Measurements from ENCODE around the gene QRICH1.
A peak's percentile ranks its signal among the peaks of the same experiment; 100 is the strongest.

QRICH1 gene

DNA sequence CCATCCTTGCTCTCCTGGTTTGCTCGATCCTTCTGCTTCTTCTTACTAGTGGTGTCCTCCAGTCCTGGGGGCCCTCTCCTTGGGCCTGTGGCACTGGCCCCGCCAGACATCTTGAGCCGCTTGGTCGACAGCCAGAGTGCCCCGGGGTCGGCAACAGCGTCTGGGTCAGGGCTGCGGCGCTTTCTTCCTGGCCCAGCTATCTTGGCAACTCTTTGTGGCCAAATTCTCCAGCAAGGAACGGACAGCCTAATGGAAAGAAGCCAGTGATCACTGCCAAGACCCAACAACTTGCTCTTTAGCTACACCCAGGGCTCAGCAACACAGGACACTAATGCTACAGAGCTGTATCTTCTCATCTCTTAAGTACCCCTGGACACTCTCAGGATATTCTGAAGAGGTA, 25.2 kb upstream of the QRICH1 start:
- no peak for DNase-seq (ENCODE audit: low spot score)

DNA sequence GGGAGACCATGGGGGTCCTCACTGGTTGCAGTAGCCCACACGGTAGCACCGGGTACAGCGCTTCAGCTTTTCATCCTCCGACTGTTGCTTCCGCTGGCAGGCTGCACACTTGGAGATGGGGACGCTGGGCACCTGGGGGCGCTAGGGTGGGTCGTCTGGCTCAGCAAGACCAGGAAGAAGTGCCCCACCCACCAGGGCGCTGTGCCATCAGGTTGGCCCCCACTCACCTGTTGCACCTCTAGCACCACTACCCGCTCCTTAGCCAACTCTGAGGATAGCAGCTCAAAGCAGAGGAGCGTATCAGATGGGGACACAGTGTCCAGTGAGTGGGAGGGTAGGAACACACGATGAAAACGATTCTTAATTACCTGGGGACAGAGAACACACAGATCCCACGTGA, 18.4 kb upstream of the QRICH1 start:
- no peak for DNase-seq (ENCODE audit: low spot score)

DNA sequence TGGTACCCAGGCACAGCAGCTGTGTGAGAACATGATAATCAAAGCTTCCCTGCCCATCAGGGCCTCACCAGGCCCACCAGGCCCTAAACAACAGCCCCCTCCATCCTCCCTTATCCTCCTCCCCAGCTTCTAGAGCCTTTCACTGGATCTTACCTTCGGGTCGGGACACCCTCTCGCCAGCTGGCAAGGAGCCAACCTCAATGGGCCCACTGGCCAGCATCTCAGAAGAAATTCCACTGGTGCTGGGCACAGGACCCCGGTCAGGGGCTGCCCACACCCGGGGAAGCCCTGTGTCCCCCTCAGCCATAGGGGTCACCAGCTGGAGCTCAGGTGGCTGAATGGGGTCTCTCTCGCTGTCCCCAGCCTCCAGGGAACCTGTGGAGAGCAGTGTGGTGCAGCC, 17.5 kb upstream of the QRICH1 start:
- DNase-seq (ENCODE audit: low spot score), result no peak

DNA sequence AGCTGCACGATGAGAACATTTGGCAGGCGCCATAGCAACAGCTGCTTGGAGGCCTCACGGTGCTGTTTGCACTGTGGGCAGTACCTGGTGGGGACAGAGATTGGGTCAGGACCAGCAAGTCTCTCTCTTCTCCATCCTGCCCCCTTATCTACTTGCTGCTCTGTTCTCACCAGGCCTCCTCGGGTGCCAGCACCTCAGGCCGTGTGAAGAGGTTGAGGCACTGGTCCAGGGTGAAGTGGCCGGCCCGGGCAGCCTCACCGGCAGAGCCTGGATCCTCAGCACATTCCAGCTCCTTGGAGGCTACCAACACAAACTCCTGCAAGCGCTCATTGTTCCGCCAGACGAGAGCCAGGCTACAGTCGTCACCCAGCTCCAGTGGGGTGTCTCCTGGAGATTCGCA, 16.9 kb upstream of the QRICH1 start:
- DNase-seq (ENCODE audit: low spot score), result no peak

DNA sequence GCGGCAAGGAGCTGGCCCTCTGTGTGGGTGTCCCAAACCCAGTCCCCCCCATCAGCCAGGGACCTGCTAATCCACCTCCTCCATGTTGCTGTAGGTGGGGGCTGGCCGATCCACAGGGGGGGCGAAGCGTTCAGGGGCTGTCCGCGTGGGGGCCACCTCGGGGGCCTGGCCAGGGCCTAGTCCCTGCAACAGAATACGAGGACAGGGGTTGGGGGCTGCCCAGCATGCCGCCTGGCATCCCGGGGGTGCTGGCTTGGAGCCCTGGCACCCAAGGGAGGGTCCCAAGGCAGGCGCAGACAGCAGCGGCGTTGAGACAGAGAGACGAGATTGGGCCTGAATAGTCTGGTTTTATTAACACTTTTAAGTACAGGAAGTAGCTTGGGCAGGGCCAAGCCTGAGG, 14.5 kb upstream of the QRICH1 start:
- DNase-seq (ENCODE audit: low spot score), result no peak

DNA sequence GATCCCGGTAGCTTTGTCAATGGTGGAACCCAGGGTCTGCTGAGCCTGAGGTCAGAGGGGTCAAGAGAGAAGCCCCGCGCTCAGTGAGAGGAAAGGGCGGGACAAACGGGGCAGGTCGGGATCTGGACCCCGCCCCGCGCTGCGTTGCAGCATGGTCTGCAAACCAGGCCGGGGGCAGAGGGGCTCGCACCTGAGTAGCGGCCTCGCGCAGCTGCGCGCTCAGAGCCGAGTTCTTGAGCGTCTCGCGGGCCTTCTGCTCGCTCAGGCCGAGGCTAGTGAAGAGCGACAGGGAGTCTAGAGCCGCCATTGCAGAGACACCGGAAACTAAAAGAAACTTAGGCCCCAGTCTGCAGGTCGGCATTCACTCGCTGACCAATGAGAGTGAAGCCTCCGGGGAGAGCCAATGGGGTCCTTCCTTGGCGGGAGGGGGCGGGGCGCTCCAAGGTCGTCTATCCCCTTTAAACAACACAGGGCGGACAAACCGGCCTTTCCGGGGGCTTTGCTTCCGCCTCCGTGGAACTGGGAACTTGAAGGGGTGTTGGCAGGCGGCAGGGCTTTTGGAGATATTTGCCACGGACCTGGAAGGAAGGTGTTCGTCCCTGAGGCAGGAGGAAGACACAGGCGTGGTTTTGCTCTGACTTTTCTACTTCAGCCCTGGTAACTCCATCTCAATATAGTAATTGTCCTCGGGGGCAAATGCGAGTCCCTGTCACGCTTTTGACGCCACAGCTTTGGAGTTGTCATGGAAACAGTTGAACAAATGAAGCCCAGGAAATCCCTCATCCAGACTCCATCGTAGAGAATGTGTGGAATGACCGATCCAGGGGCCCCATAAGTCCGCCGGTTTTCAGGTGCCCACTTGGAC, 10.8 kb upstream of the QRICH1 start, which contains the start of gene QARS1:
QARS1 (minus strand) TSS at position 331 of the 865 bp plus-strand sequence; CDS start at position 307, 24 bp downstream.
- DNase-seq (ENCODE audit: low spot score), result peak; percentile 92

- DNase-seq (ENCODE audit: low spot score), result no peak
Observed at GRCh38 chr3:49104052-49104426, 10.2 kb upstream of the QRICH1 start.

DNA sequence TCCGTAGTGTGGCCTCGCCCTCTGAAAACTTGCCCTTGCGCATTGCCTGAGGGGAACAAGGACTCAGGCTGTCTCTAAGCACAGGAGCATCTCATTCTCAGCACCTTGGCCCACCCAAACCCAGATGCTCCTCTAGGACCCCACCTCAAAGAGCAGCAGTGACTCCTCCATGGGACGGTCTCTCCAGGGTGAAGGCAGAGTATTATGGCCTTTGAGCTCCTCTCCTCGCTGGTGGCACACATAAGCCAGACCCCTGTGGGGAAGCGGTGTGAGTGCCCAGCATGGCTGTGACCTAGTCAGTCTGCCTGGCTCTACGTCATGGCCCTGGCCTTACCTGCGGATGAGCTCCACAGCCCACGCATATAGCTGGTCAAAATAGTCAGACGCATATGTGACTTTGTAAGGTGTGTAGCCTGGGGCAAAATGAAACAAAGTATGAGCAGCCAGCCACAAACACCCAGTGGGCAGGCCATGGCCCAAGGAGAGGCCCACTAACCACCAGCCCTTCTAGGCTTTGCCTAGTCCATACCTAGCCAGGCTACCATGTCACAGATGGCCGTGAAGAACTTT, 6.3 kb upstream of the QRICH1 start:
- DNase-seq (ENCODE audit: low spot score), result no peak

DNA sequence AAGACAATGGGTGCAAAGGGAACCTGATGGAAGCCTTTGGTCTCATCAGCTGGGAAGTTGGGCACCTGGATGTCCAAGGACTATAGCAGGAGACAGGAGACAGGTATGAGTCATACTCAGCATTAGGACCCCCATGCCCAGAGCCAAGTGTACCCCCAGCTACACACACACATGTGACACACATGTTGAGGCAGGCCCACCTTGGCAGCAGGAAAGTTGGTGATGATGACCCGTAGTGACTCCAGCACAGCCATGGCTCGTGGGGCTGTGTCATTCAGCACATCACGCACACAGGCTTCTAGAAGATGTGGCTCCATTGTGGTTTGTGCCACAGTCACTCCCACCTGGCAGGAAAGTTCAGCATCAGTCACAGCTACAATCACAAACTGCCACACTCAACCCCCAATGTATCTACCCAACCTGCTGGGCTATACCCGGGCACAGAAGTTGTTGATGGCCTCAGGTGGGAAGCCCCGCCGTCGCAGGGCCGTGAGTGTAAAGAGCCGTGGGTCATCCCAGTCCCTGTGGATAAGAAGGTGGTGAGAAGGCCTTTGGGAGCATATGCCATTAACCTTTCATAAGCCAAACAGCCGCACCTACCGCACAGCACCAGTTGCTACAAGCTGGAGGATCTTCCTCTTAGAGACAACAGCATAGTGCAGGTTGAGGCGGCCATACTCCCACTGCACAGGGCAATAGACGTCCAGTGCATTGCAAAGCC, 5.2 kb upstream of the QRICH1 start:
- DNase-seq (ENCODE audit: low spot score), result no peak

DNA sequence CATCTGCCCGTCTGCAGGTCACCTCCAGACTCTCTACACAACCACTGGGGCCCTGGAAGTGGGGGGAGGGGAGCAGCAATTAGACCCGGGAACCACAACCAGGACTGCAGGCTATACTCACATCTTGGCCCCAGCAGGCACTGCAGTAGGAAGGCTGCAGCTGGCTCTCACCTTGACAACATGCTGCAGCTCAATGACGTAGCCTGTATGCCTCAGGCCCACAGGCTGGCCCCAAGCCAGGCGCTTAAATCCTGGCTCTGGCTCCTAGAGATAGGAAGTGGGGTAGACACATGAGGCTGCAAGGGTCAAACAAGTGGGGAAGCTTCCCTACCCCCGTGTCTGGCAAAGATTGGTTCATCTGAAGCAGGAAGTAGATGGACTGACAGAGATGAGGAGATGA, 4.6 kb upstream of the QRICH1 start:
- no peak for DNase-seq (ENCODE audit: low spot score)

DNA sequence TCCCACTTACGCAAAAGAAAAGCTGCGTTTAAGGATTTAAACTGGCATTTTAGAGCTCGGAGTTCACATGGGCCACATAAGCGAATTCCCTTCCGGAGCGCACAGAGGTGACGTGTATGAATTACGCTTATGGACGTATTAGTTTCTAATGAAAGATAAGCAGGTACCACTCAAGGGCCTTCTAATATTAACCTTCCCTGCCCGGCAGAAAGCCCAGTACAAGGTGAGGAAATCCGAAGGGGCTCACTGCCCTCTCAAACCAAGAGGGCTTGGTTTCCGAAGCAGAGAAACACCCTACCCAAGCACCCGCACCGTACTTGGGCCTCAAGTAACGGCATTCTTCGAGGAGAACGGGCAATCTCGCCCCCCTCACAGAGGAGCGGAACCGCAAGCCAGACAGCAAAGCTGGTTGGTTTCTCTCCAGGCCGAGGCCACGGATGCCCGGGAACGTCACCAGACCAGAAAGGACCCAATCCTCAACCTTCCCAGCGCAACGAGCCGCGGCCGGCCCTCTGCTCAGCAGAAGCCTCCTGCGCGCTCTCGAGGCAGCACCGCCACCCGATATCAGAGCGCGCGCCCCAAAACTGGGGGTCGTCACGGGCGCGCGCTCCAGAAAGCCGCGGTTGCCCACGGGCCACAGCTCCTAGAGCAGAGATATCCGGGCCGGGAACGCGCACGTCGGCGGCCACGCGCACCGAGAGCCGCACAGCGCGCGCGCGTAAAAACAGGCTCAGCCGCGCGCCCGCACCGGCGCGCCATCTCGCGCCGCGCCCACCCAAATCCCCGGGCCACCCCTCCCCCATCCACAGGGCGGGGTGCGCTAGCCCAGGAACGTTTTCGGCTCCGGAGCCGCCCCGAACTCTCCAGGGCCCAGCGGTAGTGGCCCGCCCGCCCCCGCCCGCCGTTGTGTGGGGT, 676 bp downstream of the QRICH1 start:
- DNase-seq (ENCODE audit: low spot score), result peak; percentile 88

DNA sequence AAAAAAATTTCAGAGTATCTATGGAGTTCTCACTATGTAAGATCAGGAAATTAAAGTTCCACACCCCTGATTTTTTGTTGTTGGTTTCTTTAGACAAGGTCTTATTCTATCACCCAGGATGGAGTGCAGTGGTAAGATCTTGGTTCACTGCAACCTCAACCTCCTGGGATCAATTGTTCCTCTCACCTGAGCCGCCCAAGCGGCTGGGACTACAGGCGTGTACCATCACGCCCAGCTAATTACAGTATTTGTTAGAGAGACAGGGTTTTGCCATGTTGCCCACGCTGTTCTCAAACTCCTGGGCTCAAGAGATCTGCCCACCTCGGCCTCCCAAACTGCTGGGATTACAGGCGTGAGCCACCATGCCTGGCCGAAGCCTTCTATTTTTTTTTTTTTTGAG, 12.4 kb downstream of the QRICH1 start:
- no peak for DNase-seq (ENCODE audit: low spot score)

- DNase-seq (ENCODE audit: low spot score), result no peak
Observed at GRCh38 chr3:49079270-49079669, 14.6 kb downstream of the QRICH1 start.

GRCh38 chr3:49076646-49077045, 17.2 kb downstream of the QRICH1 start:
- no peak for DNase-seq (ENCODE audit: low spot score)

DNA sequence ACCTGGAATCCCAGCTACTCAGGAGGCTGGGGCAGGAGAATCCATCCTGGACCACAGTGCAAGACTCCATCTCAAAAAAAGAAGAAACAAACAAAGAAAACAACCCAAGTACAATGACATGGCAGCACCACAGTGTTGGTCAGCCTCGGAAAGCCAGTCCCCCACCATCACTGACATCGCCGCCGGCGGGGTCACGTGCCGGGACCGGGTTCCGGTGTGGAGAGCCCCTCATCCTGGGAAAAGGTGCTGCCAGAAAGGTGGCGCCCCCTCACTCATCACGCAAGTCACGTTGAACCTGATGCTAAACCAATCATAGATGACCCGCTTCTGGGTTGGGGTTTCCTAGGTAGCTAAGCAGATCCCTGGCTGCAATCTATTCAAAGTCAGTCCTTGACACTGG, 17.8 kb downstream of the QRICH1 start:
- DNase-seq (ENCODE audit: low spot score), result no peak

- no peak for DNase-seq (ENCODE audit: low spot score)
Observed at GRCh38 chr3:49058011-49058410, 35.9 kb downstream of the QRICH1 start.

DNA sequence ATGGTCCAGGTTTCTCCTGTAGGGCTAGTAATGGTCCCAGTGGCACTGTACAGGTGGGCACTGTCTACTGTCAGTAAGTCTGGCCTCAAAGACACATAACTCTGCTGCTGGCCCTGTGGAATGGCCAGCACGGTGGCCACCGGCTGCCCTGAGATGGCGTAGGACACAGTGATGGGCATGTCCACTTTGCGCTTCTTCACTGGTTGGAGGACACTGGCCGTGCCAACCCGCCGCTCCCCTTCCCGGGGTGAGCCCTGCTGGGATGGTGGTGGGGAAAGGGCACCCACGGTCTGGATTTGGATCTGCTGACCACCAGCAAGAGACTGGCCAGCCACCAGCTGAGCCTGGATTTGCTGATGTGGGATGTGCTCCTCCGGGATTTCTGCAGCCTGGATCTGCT, 36.6 kb downstream of the QRICH1 start:
- DNase-seq (ENCODE audit: low spot score), result no peak

- no peak for DNase-seq (ENCODE audit: low spot score)
Observed at GRCh38 chr3:49054344-49054862, 39.5 kb downstream of the QRICH1 start.

DNA sequence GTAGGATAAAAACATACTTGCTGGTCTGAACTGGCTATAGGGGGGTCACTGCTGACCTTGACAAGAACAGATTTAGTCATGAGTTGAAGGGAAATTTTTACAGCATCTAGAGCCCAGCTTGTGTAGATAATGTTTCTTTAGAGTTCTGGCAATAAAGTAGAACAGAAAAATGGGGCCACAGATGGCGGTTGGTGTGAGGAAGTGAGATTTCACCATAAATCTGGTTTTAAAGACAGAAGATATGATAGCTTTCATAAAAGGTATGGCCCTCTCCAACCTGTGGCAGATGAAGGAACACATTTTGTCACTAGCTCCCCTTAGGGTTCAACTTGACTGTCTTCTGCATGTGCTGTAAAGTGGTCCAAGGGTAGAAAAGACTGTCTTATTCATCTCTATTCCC, 40.3 kb downstream of the QRICH1 start:
- no peak for DNase-seq (ENCODE audit: low spot score)

- DNase-seq (ENCODE audit: low spot score), result no peak
Observed at GRCh38 chr3:49035281-49035680, 58.6 kb downstream of the QRICH1 start.

GRCh38 chr3:49034650-49035049, 59.2 kb downstream of the QRICH1 start:
- DNase-seq (ENCODE audit: low spot score), result no peak

All from RKO (cell line).